Hepatocyte (in vitro differentiated cells): Measurements from ENCODE around the gene HIGD1C.

Source experiments
- EZH2 ChIP-seq: fragments of 200-600 bp; sonication (generic); IDR thresholded peaks from 2 replicates; pipeline ENCODE4 v1.6.1; 2016; ENCODE audit warnings: antibody characterized with exemption, mild to moderate bottlenecking, borderline replicate concordance
- TF ChIP-seq, protein P1 (sequence below): fragments of 200-600 bp; sonication (generic); IDR thresholded peaks from 2 replicates; pipeline ENCODE4 v1.5.1; 2016; ENCODE audit warnings: antibody characterized with exemption, mild to moderate bottlenecking; ENCODE audit not compliant: poor library complexity

DNA sequence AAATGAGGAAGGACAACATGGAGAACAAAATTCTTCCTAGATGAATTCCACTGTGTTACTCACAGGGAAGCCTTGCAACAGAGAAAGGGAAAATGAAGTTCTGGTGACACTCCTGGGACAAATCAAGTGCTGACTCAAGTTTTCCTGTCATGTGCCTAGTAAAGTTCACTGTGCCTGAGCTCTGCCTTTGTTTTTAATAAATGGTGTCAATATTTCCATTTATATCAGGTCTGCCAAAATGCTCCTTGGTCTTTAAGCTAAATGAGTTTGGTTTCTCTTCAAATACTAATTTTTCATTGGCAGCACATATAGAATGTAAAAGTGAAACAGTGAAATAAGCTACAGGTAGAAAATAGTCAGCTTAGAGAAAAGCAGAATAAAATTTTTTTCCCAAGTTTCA lies 33.0 kb downstream of the HIGD1C start:
- TF ChIP-seq, protein P1, sequence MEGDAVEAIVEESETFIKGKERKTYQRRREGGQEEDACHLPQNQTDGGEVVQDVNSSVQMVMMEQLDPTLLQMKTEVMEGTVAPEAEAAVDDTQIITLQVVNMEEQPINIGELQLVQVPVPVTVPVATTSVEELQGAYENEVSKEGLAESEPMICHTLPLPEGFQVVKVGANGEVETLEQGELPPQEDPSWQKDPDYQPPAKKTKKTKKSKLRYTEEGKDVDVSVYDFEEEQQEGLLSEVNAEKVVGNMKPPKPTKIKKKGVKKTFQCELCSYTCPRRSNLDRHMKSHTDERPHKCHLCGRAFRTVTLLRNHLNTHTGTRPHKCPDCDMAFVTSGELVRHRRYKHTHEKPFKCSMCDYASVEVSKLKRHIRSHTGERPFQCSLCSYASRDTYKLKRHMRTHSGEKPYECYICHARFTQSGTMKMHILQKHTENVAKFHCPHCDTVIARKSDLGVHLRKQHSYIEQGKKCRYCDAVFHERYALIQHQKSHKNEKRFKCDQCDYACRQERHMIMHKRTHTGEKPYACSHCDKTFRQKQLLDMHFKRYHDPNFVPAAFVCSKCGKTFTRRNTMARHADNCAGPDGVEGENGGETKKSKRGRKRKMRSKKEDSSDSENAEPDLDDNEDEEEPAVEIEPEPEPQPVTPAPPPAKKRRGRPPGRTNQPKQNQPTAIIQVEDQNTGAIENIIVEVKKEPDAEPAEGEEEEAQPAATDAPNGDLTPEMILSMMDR: no peak
- no peak for TF ChIP-seq EZH2
